Myocyte (in vitro differentiated cells): ENCODE measurements around the gene KLF11. TPM values are rescaled to one million over a fixed set of nuclear protein-coding genes. Genes with fewer than 3 reads are reported as not detected.

Source experiments
- DNase-seq: peaks from one replicate; pipeline ENCODE4 v3.0.0-alpha.2; 2012; ENCODE audit warnings: low read depth
- polyA plus RNA-seq: library from polyadenylated mRNA; unstranded; fragments of >200 nt; gene quantifications from one replicate; pipeline ENCODE4 v1.2.1, GENCODE V29; 2012; ENCODE audit warnings: missing spikeins
- total RNA-seq: library from RNA; depleted of rRNA; stranded (reverse); fragments of >200 nt; gene quantifications from 2 replicates; pipeline ENCODE4 v1.2.3, GENCODE V29; 2014

The KLF11 gene
- total RNA-seq = 4.6 and 5.1 TPM in 2 replicates
- 6.2 TPM for polyA plus RNA-seq

- DNase-seq = peak; percentile 88
These were observed at the start of gene KLF11 for GRCh38 chr2:10043256-10043905. Gene KLF11 (plus strand): TSS chr2:10043550. CDS start chr2:10043717, 167 bp downstream.

DNA sequence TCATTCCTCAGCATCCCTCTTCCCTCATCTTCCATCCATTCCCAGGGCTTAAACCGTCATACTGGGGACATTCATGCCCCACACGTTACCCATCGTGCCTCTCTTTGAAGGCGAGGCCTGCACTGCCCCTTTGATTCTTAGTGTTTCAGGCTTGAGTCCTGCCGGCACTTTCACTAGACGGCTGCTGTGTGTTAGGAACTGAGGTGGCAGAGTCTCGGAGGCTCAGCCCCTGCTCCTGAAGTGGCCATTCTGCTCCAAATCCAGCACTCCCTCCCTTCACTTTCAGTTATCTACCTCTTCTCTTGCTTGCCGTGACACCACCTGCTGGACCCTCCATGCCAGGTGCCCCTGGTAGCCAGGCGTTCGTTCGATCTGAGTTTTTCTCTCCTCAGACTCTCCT lies 48.9 kb upstream of the KLF11 start:
- no peak for DNase-seq

DNA sequence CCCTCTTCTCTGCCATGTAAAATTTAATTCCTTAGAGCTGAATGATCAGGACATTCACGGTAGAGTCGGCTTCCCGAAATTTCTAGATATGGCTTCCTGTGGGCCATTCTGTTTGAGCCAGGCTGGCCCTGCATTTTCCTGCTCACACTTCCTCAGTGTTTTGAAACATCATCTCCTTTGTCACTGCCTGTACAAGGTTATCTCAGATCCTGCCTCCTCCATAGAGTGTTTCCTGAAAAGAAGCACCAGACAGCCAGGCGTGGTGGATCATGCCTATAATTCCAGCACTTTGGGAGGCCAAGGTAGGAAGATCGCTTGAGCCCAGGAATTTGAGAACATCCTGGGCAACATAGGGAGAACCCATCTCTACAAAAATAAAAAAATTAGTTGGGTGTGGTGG lies 48.3 kb upstream of the KLF11 start:
- DNase-seq = no peak

- no peak for DNase-seq
These were observed 47.0 kb upstream of the KLF11 start for GRCh38 chr2:9996321-9996720.

DNA sequence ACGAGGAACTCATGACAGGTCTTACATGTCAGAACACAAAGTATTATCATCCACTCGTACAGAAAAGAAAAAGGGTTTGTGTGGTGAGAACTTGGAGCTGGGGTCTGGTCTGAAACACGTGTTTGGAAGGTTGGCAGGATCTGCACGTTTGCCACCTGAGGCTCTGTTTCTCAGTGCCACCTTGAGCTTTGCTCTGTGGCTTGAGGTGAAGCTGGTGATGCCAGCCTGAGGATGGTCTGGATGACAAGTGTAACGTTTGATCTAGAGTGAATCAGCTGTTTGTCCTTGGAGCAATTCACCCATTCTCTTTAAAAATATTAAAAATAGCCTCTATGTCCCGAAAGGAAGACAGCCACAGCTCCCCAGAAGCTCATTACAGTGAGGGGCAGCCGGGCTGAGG lies 45.4 kb upstream of the KLF11 start:
- no peak for DNase-seq

DNA sequence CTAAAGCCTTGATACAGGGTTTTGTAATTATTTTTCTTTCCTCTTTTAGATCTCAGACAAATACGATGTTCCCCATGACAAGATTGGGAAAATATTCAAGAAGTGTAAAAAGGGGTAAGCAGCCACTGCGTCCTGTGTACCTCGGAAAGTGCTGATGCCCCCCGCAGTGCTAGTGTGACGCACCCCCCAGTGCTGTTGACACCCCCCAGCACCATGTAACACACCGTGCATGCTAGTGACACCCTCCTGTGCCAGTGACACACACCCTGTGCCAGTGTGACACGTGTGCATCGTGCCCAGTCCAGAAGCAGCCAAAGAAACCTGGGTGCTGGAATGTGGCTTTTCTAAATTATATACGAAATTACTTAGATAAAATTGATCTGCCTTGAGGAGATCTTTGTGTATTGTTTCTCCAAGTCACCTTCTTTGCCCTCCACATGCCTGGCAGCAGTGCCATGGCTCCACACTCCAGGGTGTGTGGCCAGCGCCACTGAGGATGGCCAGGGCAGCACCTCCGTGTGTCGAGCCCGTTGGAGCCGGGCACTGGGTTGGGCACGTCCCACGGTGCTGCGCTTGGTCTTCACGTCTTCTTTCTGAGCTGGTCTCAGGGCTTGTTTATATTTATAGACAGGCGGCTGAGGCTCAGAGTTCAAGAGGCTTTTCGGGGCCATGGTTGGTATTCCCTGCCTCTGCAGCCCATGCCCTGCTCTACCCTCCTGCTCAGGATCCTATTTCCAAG lies 44.3 kb upstream of the KLF11 start:
- DNase-seq = no peak

- DNase-seq = no peak
These were observed 43.7 kb upstream of the KLF11 start for GRCh38 chr2:9999693-10000092.

- no peak for DNase-seq
These were observed 42.8 kb upstream of the KLF11 start for GRCh38 chr2:10000541-10000940.

- DNase-seq = no peak
These were observed 41.8 kb upstream of the KLF11 start for GRCh38 chr2:10001586-10001985.

- no peak for DNase-seq
These were observed 41.2 kb upstream of the KLF11 start for GRCh38 chr2:10002109-10002508.

- no peak for DNase-seq
These were observed 40.7 kb upstream of the KLF11 start for GRCh38 chr2:10002681-10003080.

DNA sequence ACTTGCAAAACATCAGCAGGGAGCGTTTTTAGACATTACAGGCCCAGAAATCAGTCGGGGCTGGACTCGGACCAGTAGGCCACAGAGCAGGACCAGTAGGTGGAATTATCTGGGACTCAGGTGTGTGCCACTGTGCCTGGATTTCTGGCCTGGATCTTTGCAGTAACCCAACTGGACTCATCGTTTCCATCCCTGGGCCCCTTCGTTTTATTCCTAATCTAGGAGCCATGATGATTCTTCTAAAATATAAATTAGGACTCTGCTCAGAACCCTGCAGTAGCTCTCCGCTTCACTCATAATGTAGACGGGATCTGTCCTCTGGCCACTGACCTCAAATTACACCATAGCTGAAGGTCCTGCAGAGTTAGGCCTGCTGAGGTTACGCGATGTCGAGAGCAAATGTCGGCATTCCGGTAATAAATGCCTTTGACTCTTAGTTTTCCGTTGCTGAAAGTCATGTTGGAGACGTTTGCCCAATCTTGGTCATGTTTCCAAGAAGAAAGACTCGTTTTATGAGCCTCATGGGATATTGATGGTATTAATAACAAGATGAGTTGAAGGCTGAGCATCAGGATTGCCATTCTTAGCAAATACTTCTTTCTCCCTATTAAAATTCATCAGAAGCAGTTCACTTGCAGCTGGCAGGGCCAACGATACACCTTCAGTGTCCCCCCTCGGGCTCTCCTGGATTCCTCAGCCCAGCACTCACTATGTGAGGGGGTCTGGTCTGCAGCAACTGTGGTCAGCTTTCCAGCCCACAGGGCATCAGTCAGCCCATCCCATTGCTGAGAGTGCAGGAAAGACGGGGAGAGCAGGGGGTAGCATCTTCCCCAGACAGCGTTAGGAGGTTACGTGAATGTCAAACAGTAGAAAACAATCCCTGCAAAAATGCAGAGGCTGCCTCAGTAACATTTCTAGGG lies 39.9 kb upstream of the KLF11 start:
- no peak for DNase-seq

GRCh38 chr2:10004401-10004800 lies 38.9 kb upstream of the KLF11 start:
- DNase-seq = no peak

GRCh38 chr2:10004836-10005235 lies 38.5 kb upstream of the KLF11 start:
- no peak for DNase-seq

DNA sequence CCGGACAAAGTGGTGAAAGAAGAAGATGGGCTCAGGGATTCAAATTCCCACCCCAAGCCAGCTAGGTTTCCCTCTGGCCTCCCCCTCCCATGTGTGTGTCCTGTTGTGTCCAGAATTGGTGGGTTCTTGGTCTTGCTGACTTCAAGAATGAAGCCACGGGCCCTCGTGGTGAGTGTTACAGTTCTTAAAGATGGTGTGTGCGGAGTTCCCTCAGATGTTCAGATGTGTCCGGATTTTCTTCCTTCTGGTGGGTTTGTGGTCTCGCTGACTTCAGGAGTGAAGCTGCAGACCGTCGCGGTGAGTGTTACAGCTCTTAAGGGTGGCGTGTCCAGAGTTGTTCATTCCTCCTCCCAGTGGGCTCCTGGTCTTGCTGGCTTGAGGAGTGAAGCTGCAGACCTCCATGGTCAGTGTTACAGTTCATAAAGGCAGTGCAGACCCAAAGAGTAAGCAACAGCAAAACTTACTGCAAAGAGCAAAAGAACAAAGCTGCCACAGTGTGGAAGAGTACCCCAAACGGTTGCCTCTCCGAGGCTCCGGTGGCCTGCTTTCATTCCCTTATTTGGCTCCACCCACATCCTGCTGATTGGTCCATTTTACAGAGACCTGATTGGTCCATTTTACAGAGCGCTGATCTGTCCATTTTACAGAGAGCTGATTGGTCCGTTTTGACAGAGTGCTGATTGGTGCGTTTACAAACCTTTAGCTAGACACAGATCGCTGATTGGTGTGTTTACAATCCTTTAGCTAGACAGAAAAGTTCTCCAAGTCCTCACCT lies 37.7 kb upstream of the KLF11 start:
- DNase-seq = no peak

- no peak for DNase-seq
These were observed 36.9 kb upstream of the KLF11 start for GRCh38 chr2:10006236-10007161.

GRCh38 chr2:10007435-10007834 lies 35.9 kb upstream of the KLF11 start:
- DNase-seq = no peak

- DNase-seq = peak; percentile 83
These were observed 35.2 kb upstream of the KLF11 start for GRCh38 chr2:10007921-10008808.

DNA sequence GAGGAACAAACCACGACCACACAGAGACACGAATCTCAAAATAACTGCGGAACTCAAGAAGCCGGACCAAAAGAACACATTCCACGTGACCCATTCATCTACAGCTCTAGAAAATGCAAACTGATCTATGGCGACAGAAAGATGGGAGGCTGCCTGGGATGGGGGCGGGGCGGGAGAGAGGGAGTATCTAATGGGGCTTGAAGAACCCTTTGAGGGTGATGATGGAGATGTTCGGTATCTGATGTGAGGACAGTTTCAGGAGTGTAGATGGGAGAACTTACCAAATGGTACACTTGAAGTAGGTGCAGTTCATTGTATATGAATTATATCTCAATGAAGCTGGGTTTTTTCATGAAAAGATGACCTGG lies 34.6 kb upstream of the KLF11 start:
- DNase-seq = no peak
